KMS-11 (cell line): ENCODE measurements around the gene BAZ1B.
"Not testable (repeated sequence)": the region's sequence is repeated elsewhere in the genome, so short reads cannot be mapped to it uniquely, and the experiment has no call there.

Source experiments
- H2AFZ ChIP-seq: fragments of 200-600 bp; sonication (generic); 2 replicates; pipeline ENCODE4 v1.6.1; 2016; ENCODE audit warnings: antibody characterized with exemption, mixed run types, low read depth
- H3K27ac ChIP-seq: fragments of 200-600 bp; sonication (generic); 2 replicates; pipeline ENCODE4 v1.6.1; 2016; ENCODE audit warnings: mild to moderate bottlenecking, mixed run types
- H3K27me3 ChIP-seq: fragments of 200-600 bp; sonication (generic); 2 replicates; pipeline ENCODE4 v1.6.1; 2017; ENCODE audit warnings: mild to moderate bottlenecking, low read depth, mixed run types, moderate library complexity; ENCODE audit not compliant: insufficient read depth
- H3K36me3 ChIP-seq: fragments of 200-600 bp; sonication (generic); 2 replicates; pipeline ENCODE4 v1.6.1; 2017; ENCODE audit warnings: mild to moderate bottlenecking, mixed run types; ENCODE audit not compliant: insufficient read depth
- H3K4me1 ChIP-seq: fragments of 200-600 bp; sonication (generic); 2 replicates; pipeline ENCODE4 v1.6.1; 2016; ENCODE audit warnings: mild to moderate bottlenecking, low read depth, mixed run types; ENCODE audit not compliant: poor library complexity, severe bottlenecking
- H3K4me2 ChIP-seq: fragments of 200-600 bp; sonication (generic); 2 replicates; pipeline ENCODE4 v1.7.0; 2016; ENCODE audit warnings: mild to moderate bottlenecking, mixed run types
- H3K4me3 ChIP-seq: fragments of 200-600 bp; sonication (generic); IDR thresholded peaks from 2 replicates; pipeline ENCODE4 v1.6.1; 2017; ENCODE audit warnings: low read depth, low read length, mixed read lengths; ENCODE audit not compliant: insufficient read depth
- H3K79me2 ChIP-seq: fragments of 200-600 bp; sonication (generic); 2 replicates; pipeline ENCODE4 v1.6.1; 2016; ENCODE audit warnings: low read depth, mixed run types; ENCODE audit not compliant: insufficient read depth
- H3K9ac ChIP-seq: fragments of 200-600 bp; sonication (generic); 2 replicates; pipeline ENCODE4 v1.6.1; 2016; ENCODE audit warnings: mild to moderate bottlenecking, mixed run types
- H4K20me1 ChIP-seq: fragments of 200-600 bp; sonication (generic); 2 replicates; pipeline ENCODE4 v1.6.1; 2016; ENCODE audit warnings: mild to moderate bottlenecking, mixed run types; ENCODE audit not compliant: insufficient read depth
- TF ChIP-seq, protein P1 (sequence below): fragments of 200-600 bp; sonication (generic); conservative IDR thresholded peaks from 2 replicates; pipeline ENCODE4 v1.6.1; 2017; ENCODE audit warnings: low read depth, mild to moderate bottlenecking, antibody characterized with exemption, low read length, moderate library complexity, mixed read lengths

BAZ1B gene

DNA sequence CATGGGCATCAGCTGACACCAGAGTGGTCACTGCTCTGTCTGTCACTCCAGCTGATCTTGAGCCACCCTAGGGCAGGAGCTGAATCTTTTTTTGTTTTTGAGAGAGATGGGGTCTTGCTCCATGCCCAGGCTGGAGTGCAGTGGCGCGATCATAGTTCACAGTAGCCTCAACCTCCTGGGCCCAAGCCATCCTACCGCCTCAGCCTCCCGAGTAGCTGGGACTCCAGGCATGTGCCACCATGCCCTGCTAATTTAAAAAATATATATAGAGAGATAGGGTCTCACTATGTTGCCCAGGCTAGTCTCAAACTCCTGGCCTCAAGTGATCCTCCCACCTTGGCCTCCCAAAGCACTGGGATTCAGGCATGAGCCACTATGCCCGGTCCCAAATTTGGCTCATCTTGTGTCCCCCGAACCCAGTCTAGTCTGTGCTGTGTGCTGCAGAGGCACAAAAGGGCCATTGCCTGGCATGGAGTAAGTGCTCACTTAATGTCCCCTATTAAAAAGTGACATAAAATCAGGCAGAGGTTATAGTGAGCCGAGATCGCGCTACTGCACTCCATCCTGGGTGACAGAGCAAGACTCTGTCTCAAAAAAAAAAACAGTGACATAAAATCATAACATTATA is 96.6 kb downstream of the BAZ1B start:
- H3K27me3 ChIP-seq, result no peaks in the 10 kb centered on the region
- H3K4me1 ChIP-seq, result no peaks in the 10 kb centered on the region
- H3K36me3 ChIP-seq, result no peaks in the 10 kb centered on the region
- TF ChIP-seq, protein P1, sequence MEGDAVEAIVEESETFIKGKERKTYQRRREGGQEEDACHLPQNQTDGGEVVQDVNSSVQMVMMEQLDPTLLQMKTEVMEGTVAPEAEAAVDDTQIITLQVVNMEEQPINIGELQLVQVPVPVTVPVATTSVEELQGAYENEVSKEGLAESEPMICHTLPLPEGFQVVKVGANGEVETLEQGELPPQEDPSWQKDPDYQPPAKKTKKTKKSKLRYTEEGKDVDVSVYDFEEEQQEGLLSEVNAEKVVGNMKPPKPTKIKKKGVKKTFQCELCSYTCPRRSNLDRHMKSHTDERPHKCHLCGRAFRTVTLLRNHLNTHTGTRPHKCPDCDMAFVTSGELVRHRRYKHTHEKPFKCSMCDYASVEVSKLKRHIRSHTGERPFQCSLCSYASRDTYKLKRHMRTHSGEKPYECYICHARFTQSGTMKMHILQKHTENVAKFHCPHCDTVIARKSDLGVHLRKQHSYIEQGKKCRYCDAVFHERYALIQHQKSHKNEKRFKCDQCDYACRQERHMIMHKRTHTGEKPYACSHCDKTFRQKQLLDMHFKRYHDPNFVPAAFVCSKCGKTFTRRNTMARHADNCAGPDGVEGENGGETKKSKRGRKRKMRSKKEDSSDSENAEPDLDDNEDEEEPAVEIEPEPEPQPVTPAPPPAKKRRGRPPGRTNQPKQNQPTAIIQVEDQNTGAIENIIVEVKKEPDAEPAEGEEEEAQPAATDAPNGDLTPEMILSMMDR, result no peak
- H3K79me2 ChIP-seq, result no peaks in the 10 kb centered on the region
- H3K4me2 ChIP-seq, result no peak overlapping the region
- H3K9ac ChIP-seq, result no peak overlapping the region
- no peak overlapping the region for H3K4me3 ChIP-seq
- H4K20me1 ChIP-seq, result no peaks in the 10 kb centered on the region
- no peak overlapping the region for H3K27ac ChIP-seq
- no peak overlapping the region for H2AFZ ChIP-seq

GRCh38 chr7:73424489-73424885 is 97.6 kb downstream of the BAZ1B start:
- TF ChIP-seq, protein P1, result no peak
- no peaks in the 10 kb centered on the region for H3K36me3 ChIP-seq
- no peaks in the 10 kb centered on the region for H3K79me2 ChIP-seq
- H3K4me3 ChIP-seq, result no peak overlapping the region
- no peaks in the 10 kb centered on the region for H4K20me1 ChIP-seq
- no peak overlapping the region for H3K27ac ChIP-seq
- H3K4me2 ChIP-seq, result no peak overlapping the region
- H2AFZ ChIP-seq, result no peak overlapping the region
- H3K27me3 ChIP-seq, result no peaks in the 10 kb centered on the region
- no peaks in the 10 kb centered on the region for H3K4me1 ChIP-seq
- no peak overlapping the region for H3K9ac ChIP-seq

DNA sequence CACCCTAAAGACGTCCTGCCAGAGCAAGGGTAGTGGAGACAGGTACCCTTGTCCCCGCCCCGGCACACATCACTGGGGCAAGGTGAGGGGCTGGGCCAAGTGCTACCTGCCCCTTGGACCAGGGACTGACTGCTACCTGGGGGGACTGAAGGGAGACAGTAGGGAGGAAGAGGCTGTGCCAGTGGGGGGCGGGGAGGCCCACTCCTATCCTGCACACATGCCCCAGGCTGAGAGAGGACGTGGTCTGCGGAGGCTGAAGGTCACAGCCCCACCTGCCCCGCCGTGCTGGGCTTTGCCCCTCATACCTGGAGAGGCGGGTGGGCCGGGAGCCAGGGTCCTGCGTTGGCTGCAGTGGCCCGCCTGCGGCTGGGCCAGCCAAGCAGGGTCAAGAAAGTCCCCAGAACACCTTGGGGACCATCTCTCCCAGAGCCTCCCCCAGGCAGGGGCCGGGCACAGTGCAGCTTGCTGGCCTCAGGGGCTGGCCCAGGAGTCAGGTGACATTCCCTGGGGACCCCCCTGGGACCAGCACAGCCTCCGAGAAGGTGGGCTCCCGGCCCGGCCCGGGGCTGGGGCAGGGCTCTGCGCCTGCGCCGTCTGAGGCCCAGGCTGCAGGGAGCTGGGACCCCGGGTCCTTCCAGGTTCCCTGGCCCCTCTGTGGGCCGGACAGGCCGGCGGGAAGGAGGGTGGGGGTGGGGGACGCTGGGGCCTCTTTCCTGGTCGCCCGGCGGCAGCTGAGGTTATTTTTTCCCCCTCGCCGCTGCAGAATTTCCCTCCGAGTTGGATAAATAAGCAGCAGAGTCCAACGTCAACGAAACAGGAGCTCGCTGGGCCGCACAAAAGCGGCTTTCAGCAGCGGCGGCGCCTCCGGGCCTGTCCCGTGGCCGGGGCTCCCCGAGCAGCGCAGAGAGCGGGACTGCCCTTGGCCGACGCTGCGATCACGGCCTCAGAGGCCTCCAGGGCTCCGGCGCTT is 98.3 kb downstream of the BAZ1B start:
- H2AFZ ChIP-seq, result no peak overlapping the region
- H3K4me3 ChIP-seq, result no peak overlapping the region
- TF ChIP-seq, protein P1, result no peak

GRCh38 chr7:73420610-73421009 is 101.5 kb downstream of the BAZ1B start:
- not testable (repeated sequence) for H3K4me1 ChIP-seq, H3K4me2 ChIP-seq, H3K4me3 ChIP-seq, H3K9ac ChIP-seq, H3K27ac ChIP-seq, H2AFZ ChIP-seq, H4K20me1 ChIP-seq, H3K36me3 ChIP-seq, H3K79me2 ChIP-seq, H3K27me3 ChIP-seq

More for the DNA sequence above, 98.3 kb downstream of the BAZ1B start:
- no peak overlapping the region for H3K9ac ChIP-seq
- no peaks in the 10 kb centered on the region for H4K20me1 ChIP-seq
- H3K27me3 ChIP-seq, result no peaks in the 10 kb centered on the region
- no peaks in the 10 kb centered on the region for H3K36me3 ChIP-seq
- no peak overlapping the region for H3K4me2 ChIP-seq
- no peaks in the 10 kb centered on the region for H3K79me2 ChIP-seq
- no peaks in the 10 kb centered on the region for H3K4me1 ChIP-seq
- no peak overlapping the region for H3K27ac ChIP-seq

DNA sequence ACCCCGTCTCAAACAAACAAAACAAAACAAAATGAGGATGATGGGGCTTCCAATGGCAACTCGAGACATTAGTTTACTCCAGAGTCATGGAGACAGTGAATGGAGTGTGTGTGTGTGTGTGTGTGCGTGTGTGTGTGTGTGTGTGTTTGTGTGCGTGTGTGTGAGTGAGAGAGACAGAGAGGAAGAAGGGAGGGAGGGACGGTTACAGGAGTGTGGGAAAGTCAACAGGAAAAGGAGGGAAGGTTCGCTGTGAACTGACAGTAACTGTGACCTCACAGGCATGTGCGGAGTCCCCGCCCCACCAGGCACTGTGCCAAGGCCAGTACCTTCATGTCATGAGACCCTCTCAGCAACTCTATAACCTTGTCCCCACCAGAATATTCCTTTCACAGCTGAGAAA is 102.1 kb downstream of the BAZ1B start:
- H3K36me3 ChIP-seq, H3K4me1 ChIP-seq, H3K9ac ChIP-seq, H3K27ac ChIP-seq, H2AFZ ChIP-seq, H3K4me3 ChIP-seq, H3K27me3 ChIP-seq, H3K79me2 ChIP-seq, H4K20me1 ChIP-seq, H3K4me2 ChIP-seq: not testable (repeated sequence)
